HG02943 (cell line): ENCODE results near the gene PTK6.
"Not testable (repeated sequence)": the region's sequence is repeated elsewhere in the genome, so short reads cannot be mapped to it uniquely, and the experiment has no call there.

ENCODE experiments used
- ATAC-seq: cut with Tn5 transposase; IDR thresholded peaks from one replicate; pipeline ENCODE4 v1.9.1; 2021; ENCODE audit warnings: mild to moderate bottlenecking, low read depth, moderate library complexity; ENCODE audit not compliant: unreplicated experiment

The PTK6 gene

DNA sequence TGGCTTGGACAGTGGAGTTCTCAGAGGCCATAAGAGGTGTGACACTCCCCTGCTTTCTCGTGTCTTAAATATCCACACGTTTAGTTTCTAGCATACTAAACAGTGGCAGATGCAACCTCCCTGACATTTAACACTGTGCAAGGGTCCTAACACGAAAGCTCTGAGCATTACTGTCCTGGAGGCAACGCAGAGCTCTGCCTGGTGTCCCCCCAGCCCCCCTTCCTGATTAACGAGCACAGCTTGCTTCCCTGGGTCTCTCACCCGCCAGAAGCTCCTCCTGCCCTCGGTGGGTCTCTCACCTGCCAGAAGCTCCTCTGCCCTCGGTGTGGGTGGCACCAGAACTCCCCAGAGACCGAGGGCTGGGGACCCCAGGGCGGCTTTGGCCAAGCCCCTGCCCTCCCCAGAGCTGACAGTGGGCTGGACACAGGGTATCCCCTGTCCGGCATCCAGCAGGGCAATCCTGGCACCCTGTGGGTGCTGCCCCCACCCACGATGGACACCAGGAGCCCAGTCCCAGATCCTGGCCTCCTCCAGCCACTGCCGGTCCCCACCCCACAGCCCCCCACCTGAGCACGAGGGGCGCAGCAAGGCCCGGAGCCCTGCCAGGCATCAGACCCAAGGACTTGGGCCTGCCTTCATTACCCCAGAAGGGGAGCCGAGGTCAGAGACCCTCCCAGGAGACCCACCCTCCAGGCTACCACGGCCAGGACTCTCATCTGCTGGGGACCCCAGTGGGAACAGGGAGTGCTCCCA, 52.3 kb downstream of the PTK6 start:
- ATAC-seq = no peak

GRCh38 chr20:63484236-63484635, 52.9 kb downstream of the PTK6 start:
- ATAC-seq = no peak

DNA sequence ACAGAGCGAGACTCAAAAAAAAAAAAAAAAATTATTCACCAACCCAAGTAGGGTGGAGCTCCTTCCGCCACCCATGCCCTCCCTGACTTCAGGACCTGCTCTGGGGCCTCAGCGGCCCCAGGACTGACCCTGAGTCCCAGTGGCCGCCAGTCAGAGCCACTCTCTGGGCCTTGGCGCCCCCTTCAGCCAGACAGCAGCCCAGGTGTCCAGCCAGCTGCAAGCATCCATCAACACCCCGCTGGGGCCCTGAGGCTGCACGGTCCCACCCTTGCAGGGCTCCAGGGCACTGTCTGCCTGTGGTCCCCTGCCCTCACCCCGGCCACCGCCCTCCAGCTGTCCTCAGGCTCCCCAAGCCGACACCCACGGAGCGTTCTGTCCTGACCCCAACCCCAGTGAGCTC, 53.3 kb downstream of the PTK6 start:
- ATAC-seq = no peak

DNA sequence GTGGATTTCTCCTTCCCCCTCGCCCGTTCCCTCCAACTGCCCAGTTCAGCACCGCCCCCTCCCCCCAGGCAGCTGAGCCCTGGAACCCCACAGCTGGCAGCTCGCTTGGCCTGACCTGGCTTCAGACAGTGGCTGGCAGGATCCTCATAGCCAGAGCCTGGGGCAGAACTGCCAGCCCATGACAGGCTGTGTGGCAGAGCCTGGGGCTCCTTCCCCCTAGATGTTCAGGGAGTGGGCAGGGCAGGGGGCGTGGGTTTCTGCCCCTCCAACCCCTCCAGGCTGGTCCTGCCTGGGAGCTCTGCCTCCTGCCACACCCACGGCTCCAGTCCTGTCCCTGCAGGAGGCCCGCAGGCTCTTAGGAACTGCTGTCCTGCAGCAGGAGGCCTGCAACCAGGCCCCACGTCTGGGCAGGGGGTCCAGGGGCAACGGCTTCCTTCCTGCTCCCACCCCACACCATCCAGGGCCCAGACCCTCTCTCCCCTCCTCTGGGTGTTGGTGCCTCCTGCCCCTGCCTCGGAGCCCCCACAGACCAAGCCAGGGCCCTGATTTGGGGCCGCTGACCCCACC, 55.1 kb downstream of the PTK6 start:
- ATAC-seq = no peak

- ATAC-seq = no peak
Measured at GRCh38 chr20:63481503-63481902, 55.7 kb downstream of the PTK6 start.

DNA sequence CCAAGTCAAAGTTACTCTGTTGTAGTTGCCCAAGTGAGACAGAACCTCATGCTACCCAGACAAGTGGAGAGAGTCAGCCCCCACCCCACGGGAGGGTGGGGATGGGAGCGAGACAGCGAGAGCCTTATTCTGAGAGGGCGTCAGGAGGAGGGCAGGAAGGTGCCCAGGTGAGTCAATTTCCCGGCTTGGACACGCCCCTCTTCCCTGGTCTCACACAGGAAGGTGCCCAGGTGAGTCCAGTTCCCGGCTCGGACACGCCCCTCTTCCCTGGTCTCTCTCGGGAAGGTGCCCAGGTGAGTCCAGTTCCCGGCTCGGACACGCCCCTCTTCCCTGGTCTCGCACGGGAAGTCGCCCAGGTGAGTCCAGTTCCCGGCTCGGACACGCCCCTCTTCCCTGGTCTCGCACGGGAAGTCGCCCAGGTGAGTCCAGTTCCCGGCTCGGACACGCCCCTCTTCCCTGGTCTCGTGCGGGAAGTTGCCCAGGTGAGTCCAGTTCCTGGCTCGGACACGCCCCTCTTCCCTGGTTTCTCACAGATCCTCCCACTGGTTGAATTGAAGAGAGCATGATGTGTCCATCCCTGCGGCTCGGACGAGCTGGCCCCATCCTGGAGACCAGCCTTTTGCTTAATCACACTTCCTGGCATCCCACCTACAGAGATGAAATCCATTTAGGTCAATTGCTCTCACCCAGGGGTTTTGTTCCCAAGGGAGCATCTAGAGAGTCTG, 57.3 kb downstream of the PTK6 start:
- ATAC-seq = not testable (repeated sequence)

GRCh38 chr20:63478346-63479302, 58.6 kb downstream of the PTK6 start:
- no peak for ATAC-seq
